PC-3 (cell line): Measurements from ENCODE around the gene SLIT2. TPM values are rescaled to one million over a fixed set of nuclear protein-coding genes. Genes with fewer than 3 reads are reported as not detected.
A peak's percentile ranks its signal among the peaks of the same experiment; 100 is the strongest.

Experiments
- ATAC-seq: fragments of 200-7000 bp; cut with Tn5 transposase; 2 replicates; pipeline ENCODE4 v1.9.1; 2020; ENCODE audit warnings: mild to moderate bottlenecking, moderate library complexity
- BruUV-seq: library from RNA; stranded (reverse); fragments of 400-500 nt; replicated peaks from 2 replicates; lab custom pipeline; 2021; lab: Mats Ljungman, UMichigan
- CTCF ChIA-PET: fragments of 300-600 bp; sonication (Branson Sonifier 250); formaldehyde crosslinking; loops from one replicate; lab custom pipeline; 2022; ENCODE audit warnings: antibody characterized with exemption; lab: Charles Lee
- POLR2A ChIA-PET: fragments of 300-600 bp; sonication (Branson Sonifier 250); formaldehyde crosslinking; loops from one replicate; lab custom pipeline; 2022; ENCODE audit warnings: antibody characterized with exemption; ENCODE audit not compliant: unreplicated experiment; lab: Charles Lee
- DNase-seq: peaks from one replicate; pipeline ENCODE4 v3.0.0-alpha.2; 2015
- H2AFZ ChIP-seq: fragments of 300-600 bp; sonication (generic); 2 replicates; pipeline ENCODE4 v1.6.0; 2016; ENCODE audit warnings: antibody characterized with exemption, low read length
- H3F3A ChIP-seq: fragments of 300-600 bp; sonication (generic); one replicate; pipeline ENCODE4 v1.6.0; 2017; ENCODE audit warnings: antibody characterized with exemption, low read length, control low read depth, mild to moderate bottlenecking; ENCODE audit not compliant: unreplicated experiment
- H3K27ac ChIP-seq: fragments of 300-600 bp; sonication (generic); 2 replicates; pipeline ENCODE4 v1.5.1; 2016; ENCODE audit warnings: mild to moderate bottlenecking, low read length
- H3K27me3 ChIP-seq: fragments of 300-600 bp; sonication (generic); 2 replicates; pipeline ENCODE4 v1.6.1; 2016; ENCODE audit warnings: low read length, mixed read lengths
- H3K36me3 ChIP-seq: fragments of 300-600 bp; sonication (generic); 2 replicates; pipeline ENCODE4 v1.6.1; 2016; ENCODE audit warnings: low read depth, mixed run types, low read length, mixed read lengths
- H3K4me1 ChIP-seq: fragments of 300-600 bp; sonication (generic); 2 replicates; pipeline ENCODE4 v1.5.1; 2016; ENCODE audit warnings: low read length; ENCODE audit not compliant: insufficient read depth
- H3K4me2 ChIP-seq: fragments of 300-600 bp; sonication (generic); 2 replicates; pipeline ENCODE4 v1.6.0; 2016; ENCODE audit warnings: low read length
- H3K4me3 ChIP-seq: fragments of 300-600 bp; sonication (generic); 2 replicates; pipeline ENCODE4 v1.5.1; 2016; ENCODE audit warnings: mild to moderate bottlenecking, low read length, mixed read lengths
- H3K79me2 ChIP-seq: fragments of 300-600 bp; sonication (generic); 2 replicates; pipeline ENCODE4 v1.6.1; 2017; ENCODE audit warnings: low read length, mixed read lengths
- H3K9ac ChIP-seq: fragments of 300-600 bp; sonication (generic); 2 replicates; pipeline ENCODE4 v1.6.0; 2016; ENCODE audit warnings: mild to moderate bottlenecking, low read length
- H3K9me2 ChIP-seq: fragments of 300-600 bp; sonication (generic); replicated peaks from 2 replicates; pipeline ENCODE4 v1.6.1; 2016; ENCODE audit warnings: mixed run types, low read length, mixed read lengths
- H3K9me3 ChIP-seq: fragments of 300-600 bp; sonication (generic); 2 replicates; pipeline ENCODE4 v1.6.1; 2016; ENCODE audit warnings: low read length, mixed read lengths
- H4K20me1 ChIP-seq: fragments of 300-600 bp; sonication (generic); 2 replicates; pipeline ENCODE4 v1.6.1; 2016; ENCODE audit warnings: low read length, mixed read lengths
- EZH2 ChIP-seq: fragments of 300-600 bp; sonication (generic); IDR thresholded peaks from one replicate; pipeline ENCODE4 v1.6.1; 2017; ENCODE audit warnings: antibody characterized with exemption, mild to moderate bottlenecking, low read length; ENCODE audit not compliant: unreplicated experiment
- EZH2phosphoT487 ChIP-seq: fragments of 300-600 bp; sonication (generic); IDR thresholded peaks from 2 replicates; pipeline ENCODE4 v1.6.1; 2018; ENCODE audit warnings: mild to moderate bottlenecking, antibody characterized with exemption, low read length, borderline replicate concordance
- intact Hi-C: fragments of 100-400 bp; cut with micrococcal nuclease; formaldehyde crosslinking; loops from 2 replicates; pipeline ENCODE4 v1.9.0; 2023
- total RNA-seq: library from RNA; depleted of rRNA; stranded (reverse); fragments of >200 nt; gene quantifications from 2 replicates; pipeline ENCODE4 v1.2.3, GENCODE V29; 2014
- TF ChIP-seq, protein P1 (sequence below): fragments of 300-600 bp; sonication (generic); conservative IDR thresholded peaks from 2 replicates; pipeline ENCODE4 v1.5.1; 2017; ENCODE audit warnings: antibody characterized with exemption, low read depth, mild to moderate bottlenecking, low read length

Gene SLIT2
- total RNA-seq, 1 experiment from 2014 or later: 19.1 TPM

DNA sequence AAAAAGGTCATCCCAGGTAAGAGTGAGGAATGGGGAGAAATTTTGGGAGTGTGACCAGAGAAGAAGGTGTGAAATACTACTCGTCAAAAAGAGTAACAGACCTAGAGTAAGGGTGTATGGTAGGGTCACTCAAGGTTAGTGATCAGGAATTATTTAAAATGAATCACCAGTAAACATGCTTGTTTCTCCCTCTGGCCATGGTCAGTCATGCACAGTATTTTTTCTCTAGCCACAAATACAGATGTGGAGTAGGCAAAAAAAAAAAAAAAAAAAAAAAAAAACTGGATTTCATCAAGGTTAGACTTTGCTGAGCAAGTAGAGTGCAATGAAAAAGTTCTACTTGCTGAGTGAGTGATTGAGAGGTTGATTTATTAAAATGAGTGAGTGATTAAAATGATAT lies 34.2 kb upstream of the SLIT2 start:
- no peaks in the 10 kb centered on the region for H3F3A ChIP-seq
- H3K79me2 ChIP-seq: no peaks in the 10 kb centered on the region
- H3K36me3 ChIP-seq: no peaks in the 10 kb centered on the region; the same call in 1 of the 2 replicates
- intact Hi-C loops: no loop called here
- ChIA-PET POLR2A (no interaction called here), CTCF (no interaction called here)
- BruUV-seq: no TSS peak
- no peak overlapping the region for H2AFZ ChIP-seq
- no peak for TF ChIP-seq EZH2
- TF ChIP-seq EZH2phosphoT487: no peak
- TF ChIP-seq, protein P1, sequence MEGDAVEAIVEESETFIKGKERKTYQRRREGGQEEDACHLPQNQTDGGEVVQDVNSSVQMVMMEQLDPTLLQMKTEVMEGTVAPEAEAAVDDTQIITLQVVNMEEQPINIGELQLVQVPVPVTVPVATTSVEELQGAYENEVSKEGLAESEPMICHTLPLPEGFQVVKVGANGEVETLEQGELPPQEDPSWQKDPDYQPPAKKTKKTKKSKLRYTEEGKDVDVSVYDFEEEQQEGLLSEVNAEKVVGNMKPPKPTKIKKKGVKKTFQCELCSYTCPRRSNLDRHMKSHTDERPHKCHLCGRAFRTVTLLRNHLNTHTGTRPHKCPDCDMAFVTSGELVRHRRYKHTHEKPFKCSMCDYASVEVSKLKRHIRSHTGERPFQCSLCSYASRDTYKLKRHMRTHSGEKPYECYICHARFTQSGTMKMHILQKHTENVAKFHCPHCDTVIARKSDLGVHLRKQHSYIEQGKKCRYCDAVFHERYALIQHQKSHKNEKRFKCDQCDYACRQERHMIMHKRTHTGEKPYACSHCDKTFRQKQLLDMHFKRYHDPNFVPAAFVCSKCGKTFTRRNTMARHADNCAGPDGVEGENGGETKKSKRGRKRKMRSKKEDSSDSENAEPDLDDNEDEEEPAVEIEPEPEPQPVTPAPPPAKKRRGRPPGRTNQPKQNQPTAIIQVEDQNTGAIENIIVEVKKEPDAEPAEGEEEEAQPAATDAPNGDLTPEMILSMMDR: no peak
- H3K9ac ChIP-seq: no peak overlapping the region
- H3K4me1 ChIP-seq: peaks cover 12% of the 10 kb centered on the region; the same call in 1 of the 2 replicates
- no peak overlapping the region for H3K4me3 ChIP-seq
- no peak overlapping the region for H3K4me2 ChIP-seq
- no peak overlapping the region for H3K27ac ChIP-seq
- ATAC-seq: no peak
- H3K9me3 ChIP-seq: no peaks in the 10 kb centered on the region
- no peaks in the 10 kb centered on the region for H3K9me2 ChIP-seq
- no peaks in the 10 kb centered on the region for H4K20me1 ChIP-seq
- no peak for DNase-seq
- no peaks in the 10 kb centered on the region for H3K27me3 ChIP-seq

DNA sequence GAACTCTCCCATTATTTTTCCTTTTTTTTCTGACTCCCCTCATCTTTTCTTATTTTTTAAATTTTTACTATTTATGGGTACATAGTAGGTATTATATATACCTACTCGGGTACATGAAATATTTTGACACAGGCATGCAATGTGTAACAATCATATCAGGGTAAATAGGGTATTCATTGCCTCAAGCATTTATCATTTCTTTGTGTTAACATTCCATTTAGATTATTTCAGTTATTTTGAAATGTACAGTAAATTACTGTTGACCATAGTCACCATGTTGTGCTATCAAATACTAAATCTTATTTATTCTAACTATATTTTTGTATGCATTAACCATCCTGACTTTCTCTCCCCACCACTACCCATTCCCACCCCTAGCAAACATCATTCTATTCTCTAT lies 33.8 kb upstream of the SLIT2 start:
- TF ChIP-seq EZH2 (no peak), EZH2phosphoT487 (no peak)
- TF ChIP-seq, protein P1: no peak
- Histone ChIP-seq H3K79me2 (no peaks in the 10 kb centered on the region), H3F3A (no peaks in the 10 kb centered on the region), H4K20me1 (no peaks in the 10 kb centered on the region), H3K27ac (no peak overlapping the region), H3K4me3 (no peak overlapping the region), H3K4me2 (no peak overlapping the region), H3K4me1 (peaks cover 12% of the 10 kb centered on the region; the same call in 1 of the 2 replicates), H3K36me3 (no peaks in the 10 kb centered on the region; the same call in 1 of the 2 replicates), H3K9me3 (no peaks in the 10 kb centered on the region), H3K9ac (no peak overlapping the region), H3K9me2 (no peaks in the 10 kb centered on the region), H2AFZ (no peak overlapping the region), H3K27me3 (no peaks in the 10 kb centered on the region)
- POLR2A ChIA-PET: no interaction called here
- CTCF ChIA-PET: no interaction called here
- intact Hi-C loops: no loop called here
- peak; percentile 41 for DNase-seq
- BruUV-seq: no TSS peak
- ATAC-seq: no peak

DNA sequence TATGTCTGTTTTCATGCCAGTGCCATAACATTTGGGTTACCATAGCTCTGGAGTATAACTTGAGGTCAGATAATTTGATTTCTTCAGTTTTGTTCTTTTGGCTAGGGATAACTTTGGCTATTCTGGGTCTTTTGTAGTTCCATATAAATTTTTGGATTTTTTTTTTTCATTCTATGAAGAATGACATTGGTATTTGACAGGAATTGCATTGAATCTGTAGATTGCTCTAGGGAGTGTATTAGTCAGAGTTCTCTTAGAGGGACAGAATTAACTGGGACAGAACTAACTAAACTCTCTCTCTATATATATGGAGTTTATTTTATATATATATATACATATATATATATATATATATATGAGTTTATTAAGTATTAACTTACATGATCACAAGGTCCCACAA lies 32.2 kb upstream of the SLIT2 start:
- H3F3A ChIP-seq: no peaks in the 10 kb centered on the region
- no peaks in the 10 kb centered on the region for H3K27me3 ChIP-seq
- intact Hi-C loops: no loop called here
- BruUV-seq: no TSS peak
- no peaks in the 10 kb centered on the region for H3K9me3 ChIP-seq
- no peaks in the 10 kb centered on the region; the same call in 1 of the 2 replicates for H3K36me3 ChIP-seq
- no peaks in the 10 kb centered on the region for H3K9me2 ChIP-seq
- no peak overlapping the region for H3K4me2 ChIP-seq
- H3K27ac ChIP-seq: no peak overlapping the region
- DNase-seq: no peak
- no peak overlapping the region for H3K4me3 ChIP-seq
- no peak for ATAC-seq
- CTCF ChIA-PET: no interaction called here
- TF ChIP-seq EZH2 (no peak), EZH2phosphoT487 (no peak)
- TF ChIP-seq, protein P1: no peak
- POLR2A ChIA-PET: no interaction called here
- H3K4me1 ChIP-seq: peaks cover 12% of the 10 kb centered on the region; the same call in 1 of the 2 replicates
- no peak overlapping the region for H2AFZ ChIP-seq
- no peak overlapping the region for H3K9ac ChIP-seq
- no peaks in the 10 kb centered on the region for H4K20me1 ChIP-seq
- no peaks in the 10 kb centered on the region for H3K79me2 ChIP-seq
